Renal pelvis (tissue), 4 donors: Measurements from ENCODE around the gene ANK3. TPM values are rescaled to one million over a fixed set of nuclear protein-coding genes. Genes with fewer than 3 reads are reported as not detected.
A peak's percentile ranks its signal among the peaks of the same experiment; 100 is the strongest.

ENCODE experiments used
- DNase-seq: peaks from one replicate; pipeline ENCODE4 v3.0.0-alpha.2; 2013
- polyA plus RNA-seq, 3 donors: library from polyadenylated mRNA; unstranded; fragments of 120-200 nt; gene quantifications; one replicate each; pipeline ENCODE4 v1.2.1, GENCODE V29; 2013; ENCODE audit not compliant: insufficient read length in 3 of 3

ANK3 gene
- polyA plus RNA-seq, 3 donors: 136 to 183 (median 153) TPM

GRCh38 chr10:60235001-60235400 lies 154.7 kb downstream of the ANK3 start:
- no peak for DNase-seq

- no peak for DNase-seq
Measured at GRCh38 chr10:60234551-60234950, 155.1 kb downstream of the ANK3 start.

GRCh38 chr10:60230892-60231291 lies 158.8 kb downstream of the ANK3 start:
- no peak for DNase-seq

GRCh38 chr10:60224066-60224705 lies 165.5 kb downstream of the ANK3 start:
- no peak for DNase-seq

GRCh38 chr10:60222047-60222446 lies 167.6 kb downstream of the ANK3 start:
- DNase-seq: no peak

GRCh38 chr10:60212195-60212594 lies 177.5 kb downstream of the ANK3 start:
- no peak for DNase-seq

- no peak for DNase-seq
Measured at GRCh38 chr10:60209874-60210570, 179.7 kb downstream of the ANK3 start.

- peak; percentile 24 for DNase-seq
Measured at GRCh38 chr10:60208676-60209269, 180.9 kb downstream of the ANK3 start.

GRCh38 chr10:60207894-60208293 lies 181.8 kb downstream of the ANK3 start:
- no peak for DNase-seq

GRCh38 chr10:60206735-60207134 lies 182.9 kb downstream of the ANK3 start:
- DNase-seq: no peak

GRCh38 chr10:60205741-60206140 lies 183.9 kb downstream of the ANK3 start:
- DNase-seq: no peak

- DNase-seq: peak; percentile 20
Measured at GRCh38 chr10:60203993-60204618, 185.6 kb downstream of the ANK3 start.

GRCh38 chr10:60200682-60201053 lies 189.0 kb downstream of the ANK3 start:
- DNase-seq: no peak

- DNase-seq: no peak
Measured at GRCh38 chr10:60200012-60200681, 189.5 kb downstream of the ANK3 start.

GRCh38 chr10:60197206-60197605 lies 192.5 kb downstream of the ANK3 start:
- no peak for DNase-seq

GRCh38 chr10:60194421-60194820 lies 195.3 kb downstream of the ANK3 start:
- DNase-seq: no peak

GRCh38 chr10:60192946-60193345 lies 196.7 kb downstream of the ANK3 start:
- DNase-seq: no peak

- DNase-seq: no peak
Measured at GRCh38 chr10:60189861-60190475, 199.7 kb downstream of the ANK3 start.

GRCh38 chr10:60188548-60188947 lies 201.1 kb downstream of the ANK3 start:
- DNase-seq: no peak

- no peak for DNase-seq
Measured at GRCh38 chr10:60187691-60188090, 202.0 kb downstream of the ANK3 start.

GRCh38 chr10:60186315-60187071 lies 203.2 kb downstream of the ANK3 start:
- no peak for DNase-seq
